ENCODE measurements around the gene CTNNA2.

DNA sequence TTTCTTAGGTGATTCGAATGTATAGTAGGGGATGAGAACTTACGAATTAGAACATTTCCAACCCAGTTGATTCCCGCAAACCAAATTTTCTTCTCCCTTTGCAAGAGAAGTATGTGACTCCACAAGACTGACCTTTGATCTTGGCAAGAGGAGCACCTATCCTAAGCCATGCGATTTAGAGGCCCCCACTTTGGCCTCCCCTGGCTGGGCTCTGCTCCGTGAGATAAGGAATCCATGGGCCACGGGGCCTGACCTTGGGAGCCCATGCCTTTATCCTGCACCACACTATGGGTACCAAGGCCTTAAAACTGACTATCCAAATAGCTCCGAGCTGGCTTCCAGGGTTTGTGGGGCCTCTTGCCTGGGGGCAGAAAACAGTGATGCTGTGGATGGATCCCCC lies 656.0 kb downstream of the CTNNA2 start:
- TF ChIP-seq EZH2 (IDR thresholded peaks at IDR 0.05; ENCODE audit: borderline replicate concordance, low read length) (no peak), CTCF (conservative IDR thresholded peaks at IDR 0.05 in 1 of 2, IDR thresholded peaks at IDR 0.05 in 1 of 2; ENCODE audit: extremely low read depth in 1 of 2, insufficient read depth in 1 of 2, low read depth in 1 of 2, low read length in 2 of 2) (no peak)

All from mammary epithelial cell (primary cell).